GM23338 (cell line): Measurements from ENCODE around the gene TNFRSF19. TPM values are rescaled to one million over a fixed set of nuclear protein-coding genes. Genes with fewer than 3 reads are reported as not detected.

Source experiments
- ATAC-seq: fragments of 200-7000 bp; cut with Tn5 transposase; 3 replicates; pipeline ENCODE4 v1.9.1; 2020
- DNase-seq: peaks from one replicate; pipeline ENCODE4 v3.0.0-alpha.2; 2015; ENCODE audit warnings: low spot score
- H2AFZ ChIP-seq: fragments of 200-600 bp; sonication (generic); 2 replicates; pipeline ENCODE4 v1.8.0; 2016; ENCODE audit warnings: antibody characterized with exemption, mild to moderate bottlenecking, moderate library complexity
- H3F3A ChIP-seq: fragments of 200-600 bp; sonication (generic); replicated peaks from 2 replicates; pipeline ENCODE4 v1.8.0; 2017; ENCODE audit warnings: antibody characterized with exemption, mixed run types, low read depth
- H3K27ac ChIP-seq: fragments of 200-600 bp; sonication (generic); 2 replicates; pipeline ENCODE4 v1.6.1; 2016; ENCODE audit warnings: low read depth
- H3K27me3 ChIP-seq: fragments of 200-600 bp; sonication (generic); 2 replicates; pipeline ENCODE4 v1.8.0; 2016; ENCODE audit warnings: mild to moderate bottlenecking, mixed run types, moderate library complexity; ENCODE audit not compliant: insufficient read depth
- H3K36me3 ChIP-seq: fragments of 200-600 bp; sonication (generic); 2 replicates; pipeline ENCODE4 v1.8.0; 2016; ENCODE audit warnings: mild to moderate bottlenecking; ENCODE audit not compliant: insufficient read depth
- H3K4me1 ChIP-seq: fragments of 200-600 bp; sonication (generic); 2 replicates; pipeline ENCODE4 v1.8.0; 2016; ENCODE audit warnings: mild to moderate bottlenecking, moderate library complexity; ENCODE audit not compliant: insufficient read depth
- H3K4me2 ChIP-seq: fragments of 200-600 bp; sonication (generic); 2 replicates; pipeline ENCODE4 v1.7.1; 2017; ENCODE audit warnings: mixed run types
- H3K4me3 ChIP-seq: fragments of 200-600 bp; sonication (generic); 2 replicates; pipeline ENCODE4 v1.6.1; 2016; ENCODE audit warnings: mixed run types
- H3K79me2 ChIP-seq: fragments of 200-600 bp; sonication (generic); replicated peaks from 2 replicates; pipeline ENCODE4 v1.8.0; 2017; ENCODE audit warnings: mild to moderate bottlenecking; ENCODE audit not compliant: insufficient read depth
- H3K9me2 ChIP-seq: fragments of 200-600 bp; sonication (generic); 2 replicates; pipeline ENCODE4 v1.8.0; 2017; ENCODE audit not compliant: insufficient read depth
- H4K20me1 ChIP-seq: fragments of 200-600 bp; sonication (generic); replicated peaks from 2 replicates; pipeline ENCODE4 v1.8.0; 2017; ENCODE audit warnings: mild to moderate bottlenecking; ENCODE audit not compliant: insufficient read depth
- H3K27ac Mint-ChIP-seq: 2 replicates; pipeline ENCODE4 v1.8.0; 2020; ENCODE audit warnings: inconsistent platforms, mild to moderate bottlenecking, moderate library complexity, mixed read lengths
- H3K27me3 Mint-ChIP-seq: 3 replicates; pipeline ENCODE4 v1.8.0; 2022; ENCODE audit warnings: low read depth, mild to moderate bottlenecking, moderate library complexity, mixed read lengths, inconsistent platforms; ENCODE audit not compliant: insufficient read depth, poor library complexity
- H3K36me3 Mint-ChIP-seq: 3 replicates; pipeline ENCODE4 v1.8.0; 2021; ENCODE audit warnings: low read depth, mild to moderate bottlenecking, inconsistent platforms, moderate library complexity, mixed read lengths
- H3K4me1 Mint-ChIP-seq: 3 replicates; pipeline ENCODE4 v1.8.0; 2020; ENCODE audit warnings: mild to moderate bottlenecking, inconsistent platforms, mixed read lengths
- H3K4me3 Mint-ChIP-seq: 3 replicates; pipeline ENCODE4 v1.8.0; 2021; ENCODE audit warnings: moderate library complexity, mild to moderate bottlenecking, inconsistent platforms, mixed read lengths
- H3K9me3 Mint-ChIP-seq: 3 replicates; pipeline ENCODE4 v1.8.0; 2020; ENCODE audit warnings: moderate library complexity, mild to moderate bottlenecking, inconsistent platforms, mixed read lengths
- CREB1 ChIP-seq: fragments of 250-450 bp; sonication (Bioruptor Pico); IDR thresholded peaks from 2 replicates; pipeline ENCODE4 v1.5.0; 2020; ENCODE audit warnings: low read depth, mild to moderate bottlenecking, moderate library complexity
- EZH2phosphoT487 ChIP-seq: fragments of 200-600 bp; sonication (generic); IDR thresholded peaks from one replicate; pipeline ENCODE4 v1.8.1; 2018; ENCODE audit warnings: antibody characterized with exemption; ENCODE audit not compliant: unreplicated experiment
- JUNB ChIP-seq: IDR thresholded peaks from one replicate; pipeline ENCODE4 v1.6.1; 2016; ENCODE audit warnings: antibody characterized with exemption; ENCODE audit not compliant: unreplicated experiment
- NANOG ChIP-seq: IDR thresholded peaks from 2 replicates; pipeline ENCODE4 v1.6.1; 2016; ENCODE audit warnings: antibody characterized with exemption, borderline replicate concordance
- POLR2AphosphoS5 ChIP-seq: IDR thresholded peaks from 2 replicates; pipeline ENCODE4 v1.6.1; 2016; ENCODE audit warnings: antibody characterized with exemption, low read depth
- STAT1 ChIP-seq: IDR thresholded peaks from one replicate; pipeline ENCODE4 v1.6.1; 2016; ENCODE audit warnings: antibody characterized with exemption; ENCODE audit not compliant: unreplicated experiment
- ZNF114 ChIP-seq: fragments of 250-450 bp; sonication (Bioruptor Pico); IDR thresholded peaks from 2 replicates; pipeline ENCODE4 v1.5.0; 2020; ENCODE audit warnings: mild to moderate bottlenecking, moderate library complexity
- ZNF331 ChIP-seq: fragments of 250-450 bp; sonication (Bioruptor Pico); IDR thresholded peaks from 2 replicates; pipeline ENCODE4 v1.5.0; 2020; ENCODE audit warnings: low read depth, mild to moderate bottlenecking, moderate library complexity
- polyA plus RNA-seq: library from polyadenylated mRNA; unstranded; fragments of >200 nt; fragmentation: Nextera tagmentation; extraction: Ambion mirVana; gene quantifications from 2 replicates; pipeline ENCODE4 v1.2.1, GENCODE V29; 2016
- total RNA-seq: library from RNA; depleted of rRNA; stranded (reverse); fragments of >200 nt; shearing (Covaris generic); gene quantifications from 2 replicates; pipeline ENCODE4 v1.2.3, GENCODE V29; 2014
- TF ChIP-seq, protein P1 (sequence below): fragments of 250-450 bp; sonication (Bioruptor Pico); IDR thresholded peaks from 2 replicates; pipeline ENCODE4 v1.5.0; 2020; ENCODE audit warnings: mild to moderate bottlenecking, moderate library complexity
- TF ChIP-seq, protein P2 (sequence below): IDR thresholded peaks from one replicate; pipeline ENCODE4 v1.6.1; 2018; ENCODE audit warnings: antibody characterized with exemption; ENCODE audit not compliant: unreplicated experiment

TNFRSF19 gene
- total and polyA plus RNA-seq, 2 experiments from 2014 or later = 0.21 to 0.35 TPM

DNA sequence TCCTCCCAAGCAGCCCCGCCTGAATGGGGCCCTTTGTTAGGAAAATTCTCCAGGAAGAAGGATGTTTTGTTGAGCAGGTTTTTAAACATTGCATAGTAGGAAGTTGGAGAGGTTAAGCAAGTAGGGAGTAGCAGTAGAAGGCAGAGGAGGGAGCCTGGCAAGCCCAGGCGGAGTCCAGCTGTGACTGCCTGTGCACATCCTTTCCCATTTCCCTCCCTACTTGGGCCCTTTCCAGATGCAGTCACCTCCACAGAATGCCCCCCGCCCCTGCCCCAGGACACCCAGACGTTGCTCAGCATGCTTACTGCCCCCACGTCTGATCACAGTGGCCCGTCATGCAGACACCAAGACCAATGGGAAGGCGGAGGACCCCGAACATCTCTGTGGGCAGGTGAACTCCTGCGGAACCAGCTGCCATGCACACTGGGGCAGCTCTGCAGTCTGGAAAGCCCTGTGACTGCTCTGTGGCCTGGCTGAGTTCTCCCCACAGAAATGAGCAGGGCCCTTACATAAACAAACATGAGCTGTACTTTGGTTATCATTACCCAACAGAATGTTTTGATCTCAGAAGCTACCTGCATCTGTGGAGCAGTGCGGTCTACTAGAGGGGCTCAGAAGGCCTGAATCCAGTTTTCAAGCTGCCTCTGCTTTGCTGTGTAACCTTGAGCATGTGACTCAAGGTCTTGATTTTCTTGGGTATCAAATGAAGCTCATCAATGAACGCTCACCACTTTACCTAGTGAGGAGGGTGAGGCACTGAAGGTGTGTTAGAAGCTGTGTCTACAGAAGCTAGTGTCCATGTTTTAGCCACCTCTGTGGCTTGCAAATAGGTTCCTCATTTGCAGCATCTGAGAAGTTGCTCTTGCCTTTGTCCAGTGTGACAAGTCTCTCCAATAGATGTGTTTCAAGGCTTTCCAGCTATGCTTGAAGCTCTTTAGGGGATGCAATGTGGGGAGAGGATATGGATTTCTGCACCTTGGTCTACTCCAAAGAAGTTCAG lies 84.2 kb downstream of the TNFRSF19 start (continued):
- TF ChIP-seq, protein P1, sequence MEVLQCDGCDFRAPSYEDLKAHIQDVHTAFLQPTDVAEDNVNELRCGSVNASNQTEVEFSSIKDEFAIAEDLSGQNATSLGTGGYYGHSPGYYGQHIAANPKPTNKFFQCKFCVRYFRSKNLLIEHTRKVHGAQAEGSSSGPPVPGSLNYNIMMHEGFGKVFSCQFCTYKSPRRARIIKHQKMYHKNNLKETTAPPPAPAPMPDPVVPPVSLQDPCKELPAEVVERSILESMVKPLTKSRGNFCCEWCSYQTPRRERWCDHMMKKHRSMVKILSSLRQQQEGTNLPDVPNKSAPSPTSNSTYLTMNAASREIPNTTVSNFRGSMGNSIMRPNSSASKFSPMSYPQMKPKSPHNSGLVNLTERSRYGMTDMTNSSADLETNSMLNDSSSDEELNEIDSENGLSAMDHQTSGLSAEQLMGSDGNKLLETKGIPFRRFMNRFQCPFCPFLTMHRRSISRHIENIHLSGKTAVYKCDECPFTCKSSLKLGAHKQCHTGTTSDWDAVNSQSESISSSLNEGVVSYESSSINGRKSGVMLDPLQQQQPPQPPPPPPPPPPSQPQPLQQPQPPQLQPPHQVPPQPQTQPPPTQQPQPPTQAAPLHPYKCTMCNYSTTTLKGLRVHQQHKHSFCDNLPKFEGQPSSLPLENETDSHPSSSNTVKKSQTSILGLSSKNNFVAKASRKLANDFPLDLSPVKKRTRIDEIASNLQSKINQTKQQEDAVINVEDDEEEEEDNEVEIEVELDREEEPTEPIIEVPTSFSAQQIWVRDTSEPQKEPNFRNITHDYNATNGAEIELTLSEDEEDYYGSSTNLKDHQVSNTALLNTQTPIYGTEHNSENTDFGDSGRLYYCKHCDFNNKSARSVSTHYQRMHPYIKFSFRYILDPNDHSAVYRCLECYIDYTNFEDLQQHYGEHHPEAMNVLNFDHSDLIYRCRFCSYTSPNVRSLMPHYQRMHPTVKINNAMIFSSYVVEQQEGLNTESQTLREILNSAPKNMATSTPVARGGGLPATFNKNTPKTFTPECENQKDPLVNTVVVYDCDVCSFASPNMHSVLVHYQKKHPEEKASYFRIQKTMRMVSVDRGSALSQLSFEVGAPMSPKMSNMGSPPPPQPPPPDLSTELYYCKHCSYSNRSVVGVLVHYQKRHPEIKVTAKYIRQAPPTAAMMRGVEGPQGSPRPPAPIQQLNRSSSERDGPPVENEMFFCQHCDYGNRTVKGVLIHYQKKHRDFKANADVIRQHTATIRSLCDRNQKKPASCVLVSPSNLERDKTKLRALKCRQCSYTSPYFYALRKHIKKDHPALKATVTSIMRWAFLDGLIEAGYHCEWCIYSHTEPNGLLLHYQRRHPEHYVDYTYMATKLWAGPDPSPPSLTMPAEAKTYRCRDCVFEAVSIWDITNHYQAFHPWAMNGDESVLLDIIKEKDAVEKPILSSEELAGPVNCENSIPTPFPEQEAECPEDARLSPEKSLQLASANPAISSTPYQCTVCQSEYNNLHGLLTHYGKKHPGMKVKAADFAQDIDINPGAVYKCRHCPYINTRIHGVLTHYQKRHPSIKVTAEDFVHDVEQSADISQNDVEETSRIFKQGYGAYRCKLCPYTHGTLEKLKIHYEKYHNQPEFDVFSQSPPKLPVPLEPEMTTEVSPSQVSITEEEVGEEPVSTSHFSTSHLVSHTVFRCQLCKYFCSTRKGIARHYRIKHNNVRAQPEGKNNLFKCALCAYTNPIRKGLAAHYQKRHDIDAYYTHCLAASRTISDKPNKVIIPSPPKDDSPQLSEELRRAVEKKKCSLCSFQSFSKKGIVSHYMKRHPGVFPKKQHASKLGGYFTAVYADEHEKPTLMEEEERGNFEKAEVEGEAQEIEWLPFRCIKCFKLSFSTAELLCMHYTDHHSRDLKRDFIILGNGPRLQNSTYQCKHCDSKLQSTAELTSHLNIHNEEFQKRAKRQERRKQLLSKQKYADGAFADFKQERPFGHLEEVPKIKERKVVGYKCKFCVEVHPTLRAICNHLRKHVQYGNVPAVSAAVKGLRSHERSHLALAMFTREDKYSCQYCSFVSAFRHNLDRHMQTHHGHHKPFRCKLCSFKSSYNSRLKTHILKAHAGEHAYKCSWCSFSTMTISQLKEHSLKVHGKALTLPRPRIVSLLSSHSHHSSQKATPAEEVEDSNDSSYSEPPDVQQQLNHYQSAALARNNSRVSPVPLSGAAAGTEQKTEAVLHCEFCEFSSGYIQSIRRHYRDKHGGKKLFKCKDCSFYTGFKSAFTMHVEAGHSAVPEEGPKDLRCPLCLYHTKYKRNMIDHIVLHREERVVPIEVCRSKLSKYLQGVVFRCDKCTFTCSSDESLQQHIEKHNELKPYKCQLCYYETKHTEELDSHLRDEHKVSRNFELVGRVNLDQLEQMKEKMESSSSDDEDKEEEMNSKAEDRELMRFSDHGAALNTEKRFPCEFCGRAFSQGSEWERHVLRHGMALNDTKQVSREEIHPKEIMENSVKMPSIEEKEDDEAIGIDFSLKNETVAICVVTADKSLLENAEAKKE (CRISPR knock-in tag) = no peak
- no peak for TF ChIP-seq ZNF331
- TF ChIP-seq JUNB = no peak
- no peak for TF ChIP-seq EZH2phosphoT487
- TF ChIP-seq CREB1 (CRISPR knock-in tag) = no peak

DNA sequence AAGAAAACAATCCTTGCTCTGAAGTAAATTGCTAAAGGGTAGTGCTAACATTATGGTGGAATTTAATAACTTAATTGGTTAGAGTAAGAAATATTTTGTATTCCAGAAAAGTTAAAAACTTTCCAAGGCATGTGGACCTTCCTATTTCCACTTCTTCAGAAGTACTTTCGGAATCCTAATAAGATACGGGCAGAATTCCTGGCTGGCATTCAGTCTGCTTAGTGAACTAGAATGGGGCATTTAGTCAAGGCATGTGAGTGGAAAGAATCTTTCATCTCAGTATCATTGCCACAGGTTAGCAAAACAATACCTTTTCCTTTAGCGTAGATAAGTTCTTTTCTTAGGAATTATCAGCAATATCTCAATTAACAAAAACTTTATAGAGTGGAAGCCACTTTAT lies 85.1 kb downstream of the TNFRSF19 start:
- peaks cover 4% of the 10 kb centered on the region for H3K27me3 Mint-ChIP-seq
- H3K36me3 Mint-ChIP-seq = no peaks in the 10 kb centered on the region
- Histone ChIP-seq H3K4me3 (no peak overlapping the region), H4K20me1 (no peaks in the 10 kb centered on the region), H3F3A (no peaks in the 10 kb centered on the region), H3K27me3 (no peaks in the 10 kb centered on the region), H3K4me1 (peaks cover 26% of the 10 kb centered on the region), H2AFZ (no peak overlapping the region), H3K9me2 (no peaks in the 10 kb centered on the region), H3K36me3 (no peaks in the 10 kb centered on the region), H3K27ac (no peak overlapping the region), H3K79me2 (no peaks in the 10 kb centered on the region), H3K4me2 (no peak overlapping the region)
- no peaks in the 10 kb centered on the region for H3K9me3 Mint-ChIP-seq
- no peak for ATAC-seq
- H3K27ac Mint-ChIP-seq = no peak overlapping the region
- TF ChIP-seq STAT1 = no peak
- no peak for TF ChIP-seq EZH2phosphoT487
- TF ChIP-seq JUNB = no peak
- TF ChIP-seq, protein P2, sequence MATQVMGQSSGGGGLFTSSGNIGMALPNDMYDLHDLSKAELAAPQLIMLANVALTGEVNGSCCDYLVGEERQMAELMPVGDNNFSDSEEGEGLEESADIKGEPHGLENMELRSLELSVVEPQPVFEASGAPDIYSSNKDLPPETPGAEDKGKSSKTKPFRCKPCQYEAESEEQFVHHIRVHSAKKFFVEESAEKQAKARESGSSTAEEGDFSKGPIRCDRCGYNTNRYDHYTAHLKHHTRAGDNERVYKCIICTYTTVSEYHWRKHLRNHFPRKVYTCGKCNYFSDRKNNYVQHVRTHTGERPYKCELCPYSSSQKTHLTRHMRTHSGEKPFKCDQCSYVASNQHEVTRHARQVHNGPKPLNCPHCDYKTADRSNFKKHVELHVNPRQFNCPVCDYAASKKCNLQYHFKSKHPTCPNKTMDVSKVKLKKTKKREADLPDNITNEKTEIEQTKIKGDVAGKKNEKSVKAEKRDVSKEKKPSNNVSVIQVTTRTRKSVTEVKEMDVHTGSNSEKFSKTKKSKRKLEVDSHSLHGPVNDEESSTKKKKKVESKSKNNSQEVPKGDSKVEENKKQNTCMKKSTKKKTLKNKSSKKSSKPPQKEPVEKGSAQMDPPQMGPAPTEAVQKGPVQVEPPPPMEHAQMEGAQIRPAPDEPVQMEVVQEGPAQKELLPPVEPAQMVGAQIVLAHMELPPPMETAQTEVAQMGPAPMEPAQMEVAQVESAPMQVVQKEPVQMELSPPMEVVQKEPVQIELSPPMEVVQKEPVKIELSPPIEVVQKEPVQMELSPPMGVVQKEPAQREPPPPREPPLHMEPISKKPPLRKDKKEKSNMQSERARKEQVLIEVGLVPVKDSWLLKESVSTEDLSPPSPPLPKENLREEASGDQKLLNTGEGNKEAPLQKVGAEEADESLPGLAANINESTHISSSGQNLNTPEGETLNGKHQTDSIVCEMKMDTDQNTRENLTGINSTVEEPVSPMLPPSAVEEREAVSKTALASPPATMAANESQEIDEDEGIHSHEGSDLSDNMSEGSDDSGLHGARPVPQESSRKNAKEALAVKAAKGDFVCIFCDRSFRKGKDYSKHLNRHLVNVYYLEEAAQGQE = no peak
- TF ChIP-seq POLR2AphosphoS5 = no peak
- no peak for TF ChIP-seq ZNF114 (CRISPR knock-in tag)
- no peak for TF ChIP-seq NANOG
- no peak overlapping the region for H3K4me3 Mint-ChIP-seq
- DNase-seq = no peak
- H3K4me1 Mint-ChIP-seq = peaks cover 34% of the 10 kb centered on the region
